ENCODE measurements around the gene MLXIP. TPM values are rescaled to one million over a fixed set of nuclear protein-coding genes. Genes with fewer than 3 reads are reported as not detected.

MLXIP gene
- total RNA-seq: 28.8 and 32.8 TPM in 2 replicates

GRCh38 chr12:122078141-122079032 is at the start of gene MLXIP:
TSS of gene MLXIP (plus strand) at chr12:122078756. CDS start at chr12:122078854, 98 bp downstream.

GRCh38 chr12:122174155-122174845 is 95.7 kb downstream of the MLXIP start, which contains the start of gene IL31:
TSS of gene IL31 (minus strand) at chr12:122174221. CDS start at chr12:122174172, 49 bp downstream.

GRCh38 chr12:122182887-122183587 is 104.5 kb downstream of the MLXIP start, which contains the start of gene LRRC43:
TSS of gene LRRC43 (plus strand) at chr12:122183123. CDS start at chr12:122183145, 22 bp downstream.

Other genes with a start within 250 kb of the MLXIP start
- not detected in 2 replicates for gene HPD, start 219.9 kb upstream of the MLXIP start, total RNA-seq
- 41.2 and 59.0 TPM in 2 replicates for gene PSMD9, start 190.0 kb upstream of the MLXIP start, total RNA-seq
- gene CFAP251, start 160.2 kb upstream of the MLXIP start, total RNA-seq: 3.6 and 4.3 TPM in 2 replicates
- gene BCL7A, start 56.9 kb upstream of the MLXIP start, total RNA-seq: 7.0 and 10.6 TPM in 2 replicates
- gene IL31, start 95.5 kb downstream of the MLXIP start, total RNA-seq: not detected in 2 replicates
- gene LRRC43, start 104.4 kb downstream of the MLXIP start, total RNA-seq: 0.57 and 2.0 TPM in 2 replicates
- gene B3GNT4, start 125.0 kb downstream of the MLXIP start, total RNA-seq: not detected in 2 replicates
- gene DIABLO, start 147.3 kb downstream of the MLXIP start, total RNA-seq: 49.3 and 62.8 TPM in 2 replicates
- 22.5 and 23.8 TPM in 2 replicates for gene VPS33A, start 187.7 kb downstream of the MLXIP start, total RNA-seq